Cardiac fibroblast (primary cell): ENCODE results near the gene AMT.
"Not testable (repeated sequence)": the region's sequence is repeated elsewhere in the genome, so short reads cannot be mapped to it uniquely, and the experiment has no call there.

Experiments used
- DNase-seq, 2 donors: peaks; one replicate each; pipeline versions ENCODE4 v3.0.0 to v3.0.0-alpha.2; 2010; ENCODE audit warnings: low read depth in 2 of 2
- H3K4me3 ChIP-seq, 2 donors: replicated peaks in 1 of 2; 1 replicate in 1 of 2; 2 replicates in 1 of 2; pipeline ENCODE4 v1.5.1; 2011; ENCODE audit warnings: low read depth in 2 of 2, low read length in 2 of 2, mild to moderate bottlenecking in 2 of 2, moderate library complexity in 1 of 2
- CTCF ChIP-seq: IDR thresholded peaks from one replicate; pipeline ENCODE4 v1.5.1; 2011; ENCODE audit warnings: low read depth, mild to moderate bottlenecking, low read length, inconsistent platforms

The AMT gene

GRCh38 chr3:49406571-49407565 is 15.4 kb downstream of the AMT start:
- DNase-seq, result no peak
- H3K4me3 ChIP-seq, result no peak overlapping the region
- no peak for TF ChIP-seq CTCF

- DNase-seq, H3K4me3 ChIP-seq: not testable (repeated sequence)
These were observed 16.7 kb downstream of the AMT start for GRCh38 chr3:49405570-49405969.

DNA sequence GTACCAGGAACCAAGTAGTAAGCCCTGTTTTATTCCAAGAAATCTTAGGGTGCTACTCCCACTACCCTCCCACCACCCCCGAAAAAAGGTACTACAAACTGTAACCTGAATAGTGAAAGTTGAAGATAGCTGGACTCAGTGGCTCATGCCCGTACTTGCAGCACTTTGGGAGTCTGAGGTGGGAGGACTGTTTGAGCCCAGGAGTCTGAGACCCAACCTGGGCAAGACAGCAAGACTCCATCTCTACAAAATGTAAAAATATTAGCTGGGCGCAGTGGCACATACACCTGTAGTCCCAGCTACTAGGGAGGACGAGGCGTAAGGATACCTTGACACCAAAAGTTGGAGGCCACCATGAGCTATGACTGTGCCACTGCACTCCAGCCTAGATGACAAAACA is 18.4 kb downstream of the AMT start:
- H3K4me3 ChIP-seq, result no peak overlapping the region
- DNase-seq, result no peak
- TF ChIP-seq CTCF, result no peak

- no peak for TF ChIP-seq CTCF
- H3K4me3 ChIP-seq, result no peak overlapping the region
These were observed 20.5 kb downstream of the AMT start for GRCh38 chr3:49401766-49402165.

GRCh38 chr3:49399461-49399860 is 22.8 kb downstream of the AMT start:
- TF ChIP-seq CTCF, result no peak
- no peak for DNase-seq
- no peak overlapping the region for H3K4me3 ChIP-seq

More at GRCh38 chr3:49401766-49402165, 20.5 kb downstream of the AMT start:
- no peak for DNase-seq

DNA sequence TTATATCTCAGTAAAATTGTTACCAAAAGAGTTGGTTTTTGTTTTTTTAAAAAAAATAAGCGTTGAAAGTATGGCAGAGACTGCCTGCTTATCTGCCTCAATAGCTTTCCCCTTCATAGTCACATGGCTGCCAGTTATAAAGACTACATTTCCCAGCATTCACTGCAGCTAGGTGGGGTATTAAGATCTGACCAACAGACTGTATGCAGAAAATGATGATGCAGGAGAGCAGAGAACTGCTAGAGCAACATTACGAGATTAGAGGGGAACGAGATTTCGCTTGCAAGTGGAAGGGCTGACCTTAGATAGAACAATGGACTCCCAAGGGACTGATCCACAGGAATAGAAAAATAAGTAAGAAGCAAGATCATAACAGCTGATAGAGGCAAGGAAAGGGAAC is 24.8 kb downstream of the AMT start:
- peak; percentile 62 to 71 for DNase-seq
- H3K4me3 ChIP-seq, result no peak overlapping the region
- TF ChIP-seq CTCF, result no peak

- not testable (repeated sequence) for DNase-seq, H3K4me3 ChIP-seq
These were observed 31.0 kb downstream of the AMT start for GRCh38 chr3:49391310-49391709.

DNA sequence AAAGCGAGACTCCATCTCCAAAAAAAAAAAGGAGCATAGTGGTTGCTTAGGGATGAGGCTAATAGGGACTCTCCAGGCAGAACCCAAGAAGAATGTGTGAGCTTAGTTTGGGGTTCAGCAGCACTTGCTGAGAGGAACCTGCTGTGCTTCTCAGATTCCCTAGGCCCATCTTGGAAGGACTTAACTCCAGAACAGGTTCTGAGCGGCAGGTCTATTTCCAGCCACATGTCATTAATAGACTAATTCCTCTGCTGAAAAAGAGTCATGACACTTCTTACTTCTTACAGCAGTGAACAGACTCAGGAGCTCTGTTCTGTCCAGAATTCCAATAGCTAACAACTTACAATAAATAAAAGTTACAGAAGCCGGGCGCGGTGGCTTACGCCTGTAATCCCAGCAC is 33.0 kb downstream of the AMT start:
- H3K4me3 ChIP-seq, result no peak overlapping the region
- TF ChIP-seq CTCF, result no peak
- no peak for DNase-seq
